PC-3 (cell line): ENCODE measurements around the gene CEBPB. TPM values are rescaled to one million over a fixed set of nuclear protein-coding genes. Genes with fewer than 3 reads are reported as not detected.

Source experiments
- ATAC-seq: fragments of 200-7000 bp; cut with Tn5 transposase; 2 replicates; pipeline ENCODE4 v1.9.1; 2020; ENCODE audit warnings: mild to moderate bottlenecking, moderate library complexity
- BruUV-seq: library from RNA; stranded (reverse); fragments of 400-500 nt; replicated peaks from 2 replicates; lab custom pipeline; 2021; lab: Mats Ljungman, UMichigan
- CTCF ChIA-PET: fragments of 300-600 bp; sonication (Branson Sonifier 250); formaldehyde crosslinking; loops from one replicate; lab custom pipeline; 2022; ENCODE audit warnings: antibody characterized with exemption; lab: Charles Lee
- POLR2A ChIA-PET: fragments of 300-600 bp; sonication (Branson Sonifier 250); formaldehyde crosslinking; loops from one replicate; lab custom pipeline; 2022; ENCODE audit warnings: antibody characterized with exemption; ENCODE audit not compliant: unreplicated experiment; lab: Charles Lee
- DNase-seq: peaks from one replicate; pipeline ENCODE4 v3.0.0-alpha.2; 2015
- H2AFZ ChIP-seq: fragments of 300-600 bp; sonication (generic); 2 replicates; pipeline ENCODE4 v1.6.0; 2016; ENCODE audit warnings: antibody characterized with exemption, low read length
- H3F3A ChIP-seq: fragments of 300-600 bp; sonication (generic); one replicate; pipeline ENCODE4 v1.6.0; 2017; ENCODE audit warnings: antibody characterized with exemption, low read length, control low read depth, mild to moderate bottlenecking; ENCODE audit not compliant: unreplicated experiment
- H3K27ac ChIP-seq: fragments of 300-600 bp; sonication (generic); 2 replicates; pipeline ENCODE4 v1.5.1; 2016; ENCODE audit warnings: mild to moderate bottlenecking, low read length
- H3K27me3 ChIP-seq: fragments of 300-600 bp; sonication (generic); 2 replicates; pipeline ENCODE4 v1.6.1; 2016; ENCODE audit warnings: low read length, mixed read lengths
- H3K36me3 ChIP-seq: fragments of 300-600 bp; sonication (generic); 2 replicates; pipeline ENCODE4 v1.6.1; 2016; ENCODE audit warnings: low read depth, mixed run types, low read length, mixed read lengths
- H3K4me1 ChIP-seq: fragments of 300-600 bp; sonication (generic); 2 replicates; pipeline ENCODE4 v1.5.1; 2016; ENCODE audit warnings: low read length; ENCODE audit not compliant: insufficient read depth
- H3K4me2 ChIP-seq: fragments of 300-600 bp; sonication (generic); 2 replicates; pipeline ENCODE4 v1.6.0; 2016; ENCODE audit warnings: low read length
- H3K4me3 ChIP-seq: fragments of 300-600 bp; sonication (generic); 2 replicates; pipeline ENCODE4 v1.5.1; 2016; ENCODE audit warnings: mild to moderate bottlenecking, low read length, mixed read lengths
- H3K79me2 ChIP-seq: fragments of 300-600 bp; sonication (generic); 2 replicates; pipeline ENCODE4 v1.6.1; 2017; ENCODE audit warnings: low read length, mixed read lengths
- H3K9ac ChIP-seq: fragments of 300-600 bp; sonication (generic); 2 replicates; pipeline ENCODE4 v1.6.0; 2016; ENCODE audit warnings: mild to moderate bottlenecking, low read length
- H3K9me2 ChIP-seq: fragments of 300-600 bp; sonication (generic); replicated peaks from 2 replicates; pipeline ENCODE4 v1.6.1; 2016; ENCODE audit warnings: mixed run types, low read length, mixed read lengths
- H3K9me3 ChIP-seq: fragments of 300-600 bp; sonication (generic); 2 replicates; pipeline ENCODE4 v1.6.1; 2016; ENCODE audit warnings: low read length, mixed read lengths
- H4K20me1 ChIP-seq: fragments of 300-600 bp; sonication (generic); 2 replicates; pipeline ENCODE4 v1.6.1; 2016; ENCODE audit warnings: low read length, mixed read lengths
- CTCF ChIP-seq: fragments of 300-600 bp; sonication (generic); conservative IDR thresholded peaks from 2 replicates; pipeline ENCODE4 v1.5.1; 2017; ENCODE audit warnings: antibody characterized with exemption, low read depth, mild to moderate bottlenecking, low read length
- EZH2 ChIP-seq: fragments of 300-600 bp; sonication (generic); IDR thresholded peaks from one replicate; pipeline ENCODE4 v1.6.1; 2017; ENCODE audit warnings: antibody characterized with exemption, mild to moderate bottlenecking, low read length; ENCODE audit not compliant: unreplicated experiment
- EZH2phosphoT487 ChIP-seq: fragments of 300-600 bp; sonication (generic); IDR thresholded peaks from 2 replicates; pipeline ENCODE4 v1.6.1; 2018; ENCODE audit warnings: mild to moderate bottlenecking, antibody characterized with exemption, low read length, borderline replicate concordance
- intact Hi-C: fragments of 100-400 bp; cut with micrococcal nuclease; formaldehyde crosslinking; loops from 2 replicates; pipeline ENCODE4 v1.9.0; 2023
- total RNA-seq: library from RNA; depleted of rRNA; stranded (reverse); fragments of >200 nt; gene quantifications from 2 replicates; pipeline ENCODE4 v1.2.3, GENCODE V29; 2014

Gene CEBPB
- total RNA-seq, 1 experiment from 2014 or later = 103 TPM

- DNase-seq = no peak
- Histone ChIP-seq H3K9ac (no peak overlapping the region), H4K20me1 (no peaks in the 10 kb centered on the region), H3K79me2 (no peaks in the 10 kb centered on the region), H3K36me3 (no peaks in the 10 kb centered on the region), H2AFZ (no peak overlapping the region), H3K4me2 (no peak overlapping the region), H3F3A (no peaks in the 10 kb centered on the region), H3K27ac (no peak overlapping the region), H3K9me2 (no peaks in the 10 kb centered on the region), H3K4me1 (peaks cover 22% of the 10 kb centered on the region), H3K27me3 (no peaks in the 10 kb centered on the region), H3K9me3 (no peaks in the 10 kb centered on the region), H3K4me3 (no peak overlapping the region)
- ATAC-seq = no peak
- TF ChIP-seq EZH2phosphoT487 (no peak), EZH2 (no peak), CTCF (no peak)
- intact Hi-C loops = no loop called here
- BruUV-seq = no TSS peak
- ChIA-PET POLR2A (no interaction called here), CTCF (no interaction called here)
These were observed 26.7 kb downstream of the CEBPB start for GRCh38 chr20:50217207-50217949.

GRCh38 chr20:50218987-50219435 is 28.4 kb downstream of the CEBPB start:
- no peak for ATAC-seq
- intact Hi-C loops = no loop called here
- BruUV-seq = no TSS peak
- Histone ChIP-seq H3K9ac (no peak overlapping the region), H3K4me3 (no peak overlapping the region), H3K27ac (no peak overlapping the region), H2AFZ (no peak overlapping the region), H3K27me3 (no peaks in the 10 kb centered on the region), H4K20me1 (no peaks in the 10 kb centered on the region), H3K4me1 (peaks cover 22% of the 10 kb centered on the region), H3K79me2 (no peaks in the 10 kb centered on the region), H3K9me3 (no peaks in the 10 kb centered on the region), H3K36me3 (no peaks in the 10 kb centered on the region), H3K4me2 (no peak overlapping the region), H3F3A (no peaks in the 10 kb centered on the region), H3K9me2 (no peaks in the 10 kb centered on the region)
- POLR2A ChIA-PET = no interaction called here
- TF ChIP-seq CTCF (no peak), EZH2 (no peak), EZH2phosphoT487 (no peak)
- no peak for DNase-seq
- CTCF ChIA-PET = no interaction called here

- H3K9me2 ChIP-seq = no peaks in the 10 kb centered on the region
- peaks cover 22% of the 10 kb centered on the region for H3K4me1 ChIP-seq
- H3K79me2 ChIP-seq = no peaks in the 10 kb centered on the region
- DNase-seq (no peak), ATAC-seq (no peak)
- no peak for TF ChIP-seq CTCF
- no peak for TF ChIP-seq EZH2phosphoT487
- TF ChIP-seq EZH2 = no peak
- H3K27me3 ChIP-seq = no peaks in the 10 kb centered on the region
- no peaks in the 10 kb centered on the region for H3F3A ChIP-seq
- no peak overlapping the region for H3K4me3 ChIP-seq
- H3K9ac ChIP-seq = no peak overlapping the region
- H2AFZ ChIP-seq = no peak overlapping the region
- no peaks in the 10 kb centered on the region for H3K9me3 ChIP-seq
- no peak overlapping the region for H3K27ac ChIP-seq
- ChIA-PET POLR2A (no interaction called here), CTCF (no interaction called here)
- H3K36me3 ChIP-seq = no peaks in the 10 kb centered on the region
- H3K4me2 ChIP-seq = no peak overlapping the region
- intact Hi-C loops = no loop called here
- no peaks in the 10 kb centered on the region for H4K20me1 ChIP-seq
- BruUV-seq = no TSS peak
These were observed 29.0 kb downstream of the CEBPB start for GRCh38 chr20:50219600-50219999.
